ENCODE measurements around the gene CYBC1.

CYBC1 gene

GRCh38 chr17:82432017-82432416, 18.5 kb downstream of the CYBC1 start:
- no peak for TF ChIP-seq CTCF (IDR thresholded peaks at IDR 0.05; ENCODE audit: borderline replicate concordance, insufficient read depth, low read depth, low read length)
- H3K4me3 ChIP-seq (ENCODE audit: low read depth, low read length), result no peak overlapping the region

- no peak overlapping the region for H3K4me3 ChIP-seq (ENCODE audit: low read depth, low read length)
Observed at GRCh38 chr17:82429824-82430223, 20.7 kb downstream of the CYBC1 start.

GRCh38 chr17:82428546-82428945, 22.0 kb downstream of the CYBC1 start:
- no peak for TF ChIP-seq CTCF (IDR thresholded peaks at IDR 0.05; ENCODE audit: borderline replicate concordance, insufficient read depth, low read depth, low read length)
- no peak overlapping the region for H3K4me3 ChIP-seq (ENCODE audit: low read depth, low read length)

More at GRCh38 chr17:82429824-82430223, 20.7 kb downstream of the CYBC1 start:
- TF ChIP-seq CTCF (IDR thresholded peaks at IDR 0.05; ENCODE audit: borderline replicate concordance, insufficient read depth, low read depth, low read length), result no peak

- TF ChIP-seq CTCF (IDR thresholded peaks at IDR 0.05; ENCODE audit: borderline replicate concordance, insufficient read depth, low read depth, low read length), result no peak
- H3K4me3 ChIP-seq (ENCODE audit: low read depth, low read length), result no peak overlapping the region
Observed at GRCh38 chr17:82424863-82425159, 25.7 kb downstream of the CYBC1 start.

- peak; percentile 62 for TF ChIP-seq CTCF (IDR thresholded peaks at IDR 0.05; ENCODE audit: borderline replicate concordance, insufficient read depth, low read depth, low read length)
- H3K4me3 ChIP-seq (ENCODE audit: low read depth, low read length), result no peak overlapping the region
Observed at GRCh38 chr17:82424001-82424862, 26.3 kb downstream of the CYBC1 start.

GRCh38 chr17:82419540-82419939, 31.0 kb downstream of the CYBC1 start:
- peak overlapping the region; percentile 84 for H3K4me3 ChIP-seq (ENCODE audit: low read depth, low read length)
- TF ChIP-seq CTCF (IDR thresholded peaks at IDR 0.05; ENCODE audit: borderline replicate concordance, insufficient read depth, low read depth, low read length), result no peak

Data from GM12875 (cell line).